ENCODE measurements around the gene ELP1.
"Not testable (repeated sequence)": the region's sequence is repeated elsewhere in the genome, so short reads cannot be mapped to it uniquely, and the experiment has no call there.

ELP1 gene

GRCh38 chr9:108928386-108928785 is 5.5 kb downstream of the ELP1 start:
- Histone ChIP-seq H3K36me3 (ENCODE audit: insufficient read depth, low read length) (peaks cover 46% of the 10 kb centered on the region; the same call in 1 of the 2 replicates), H3K79me2 (ENCODE audit: insufficient read depth, low read length) (peaks cover 25% of the 10 kb centered on the region)

DNA sequence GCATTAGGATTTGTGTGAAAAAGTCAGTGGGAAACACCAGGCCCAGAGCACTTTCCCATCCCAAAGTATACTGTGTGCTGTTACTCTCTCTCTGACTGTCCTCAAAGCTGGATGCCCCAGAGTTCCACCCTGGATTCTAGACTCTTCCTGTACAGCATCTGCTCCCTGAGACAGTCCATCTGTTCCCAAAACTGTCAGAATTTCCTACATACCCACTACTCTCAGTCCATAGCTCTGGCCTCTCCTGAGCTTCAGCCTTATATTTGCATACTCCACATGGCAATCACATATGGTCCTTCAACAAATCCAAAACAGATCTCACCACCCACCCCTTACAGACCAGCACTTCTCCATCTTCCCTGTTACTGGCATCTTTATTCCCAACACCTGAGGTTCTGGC is 9.5 kb downstream of the ELP1 start:
- no peak overlapping the region for H3K9ac ChIP-seq (ENCODE audit: low read depth, low read length, poor library complexity, severe bottlenecking)
- H3K4me2 ChIP-seq (ENCODE audit: low read depth, low read length, poor library complexity, severe bottlenecking), result no peak overlapping the region
- TF ChIP-seq CTCF (conservative IDR thresholded peaks at IDR 0.05; ENCODE audit: low read length), result no peak
- TF ChIP-seq EZH2phosphoT487 (IDR thresholded peaks at IDR 0.05; ENCODE audit: borderline replicate concordance), result no peak
- no peak overlapping the region for H2AFZ ChIP-seq (ENCODE audit: low read length)
- no peak overlapping the region for H3K4me3 ChIP-seq (ENCODE audit: low read length, poor library complexity, severe bottlenecking)
- no peaks in the 10 kb centered on the region for H3F3A ChIP-seq (ENCODE audit: low read depth)
- no peaks in the 10 kb centered on the region for H3K27me3 ChIP-seq (ENCODE audit: insufficient read depth, low read length, poor library complexity, severe bottlenecking)
- peaks cover 84% of the 10 kb centered on the region; the same call in 1 of the 2 replicates for H3K36me3 ChIP-seq (ENCODE audit: insufficient read depth, low read length)
- no peaks in the 10 kb centered on the region for H4K20me1 ChIP-seq (ENCODE audit: insufficient read depth, low read length, poor library complexity, severe bottlenecking)
- H3K4me1 ChIP-seq (ENCODE audit: insufficient read depth, low read length, poor library complexity, severe bottlenecking), result peaks cover 5% of the 10 kb centered on the region
- no peaks in the 10 kb centered on the region for H3K9me2 ChIP-seq (replicated peaks; ENCODE audit: low read depth, low read length)
- H3K79me2 ChIP-seq (ENCODE audit: insufficient read depth, low read length), result no peaks in the 10 kb centered on the region
- no peaks in the 10 kb centered on the region for H3K9me3 ChIP-seq (ENCODE audit: insufficient read depth, low read depth, low read length)

More at GRCh38 chr9:108928386-108928785, 5.5 kb downstream of the ELP1 start:
- TF ChIP-seq CTCF (conservative IDR thresholded peaks at IDR 0.05; ENCODE audit: low read length), result no peak
- no peak for TF ChIP-seq EZH2phosphoT487 (IDR thresholded peaks at IDR 0.05; ENCODE audit: borderline replicate concordance)
- peak overlapping the region; percentile 19 for H3K4me2 ChIP-seq (ENCODE audit: low read depth, low read length, poor library complexity, severe bottlenecking)
- no peaks in the 10 kb centered on the region for H3K9me2 ChIP-seq (replicated peaks; ENCODE audit: low read depth, low read length)
- peaks cover 4% of the 10 kb centered on the region for H4K20me1 ChIP-seq (ENCODE audit: insufficient read depth, low read length, poor library complexity, severe bottlenecking)
- H3K4me1 ChIP-seq (ENCODE audit: insufficient read depth, low read length, poor library complexity, severe bottlenecking), result peaks cover 20% of the 10 kb centered on the region
- H2AFZ ChIP-seq (ENCODE audit: low read length), result no peak overlapping the region
- H3K9me3 ChIP-seq (ENCODE audit: insufficient read depth, low read depth, low read length), result no peaks in the 10 kb centered on the region
- H3F3A ChIP-seq (ENCODE audit: low read depth), result no peaks in the 10 kb centered on the region
- H3K9ac ChIP-seq (ENCODE audit: low read depth, low read length, poor library complexity, severe bottlenecking), result no peak overlapping the region
- no peaks in the 10 kb centered on the region for H3K27me3 ChIP-seq (ENCODE audit: insufficient read depth, low read length, poor library complexity, severe bottlenecking)
- H3K4me3 ChIP-seq (ENCODE audit: low read length, poor library complexity, severe bottlenecking), result no peak overlapping the region

GRCh38 chr9:108921200-108921599 is 12.7 kb downstream of the ELP1 start:
- H4K20me1 ChIP-seq (ENCODE audit: insufficient read depth, low read length, poor library complexity, severe bottlenecking), result no peaks in the 10 kb centered on the region
- no peaks in the 10 kb centered on the region for H3K27me3 ChIP-seq (ENCODE audit: insufficient read depth, low read length, poor library complexity, severe bottlenecking)
- H3K4me3 ChIP-seq (ENCODE audit: low read length, poor library complexity, severe bottlenecking), result no peak overlapping the region
- TF ChIP-seq CTCF (conservative IDR thresholded peaks at IDR 0.05; ENCODE audit: low read length) (no peak), EZH2phosphoT487 (IDR thresholded peaks at IDR 0.05; ENCODE audit: borderline replicate concordance) (no peak)
- no peak overlapping the region for H3K9ac ChIP-seq (ENCODE audit: low read depth, low read length, poor library complexity, severe bottlenecking)
- no peaks in the 10 kb centered on the region for H3K4me1 ChIP-seq (ENCODE audit: insufficient read depth, low read length, poor library complexity, severe bottlenecking)
- no peaks in the 10 kb centered on the region for H3K79me2 ChIP-seq (ENCODE audit: insufficient read depth, low read length)
- no peaks in the 10 kb centered on the region for H3K9me2 ChIP-seq (replicated peaks; ENCODE audit: low read depth, low read length)
- no peaks in the 10 kb centered on the region for H3F3A ChIP-seq (ENCODE audit: low read depth)
- no peak overlapping the region for H2AFZ ChIP-seq (ENCODE audit: low read length)
- H3K4me2 ChIP-seq (ENCODE audit: low read depth, low read length, poor library complexity, severe bottlenecking), result no peak overlapping the region
- H3K9me3 ChIP-seq (ENCODE audit: insufficient read depth, low read depth, low read length), result no peaks in the 10 kb centered on the region
- H3K36me3 ChIP-seq (ENCODE audit: insufficient read depth, low read length), result peaks cover 82% of the 10 kb centered on the region; the same call in 1 of the 2 replicates

DNA sequence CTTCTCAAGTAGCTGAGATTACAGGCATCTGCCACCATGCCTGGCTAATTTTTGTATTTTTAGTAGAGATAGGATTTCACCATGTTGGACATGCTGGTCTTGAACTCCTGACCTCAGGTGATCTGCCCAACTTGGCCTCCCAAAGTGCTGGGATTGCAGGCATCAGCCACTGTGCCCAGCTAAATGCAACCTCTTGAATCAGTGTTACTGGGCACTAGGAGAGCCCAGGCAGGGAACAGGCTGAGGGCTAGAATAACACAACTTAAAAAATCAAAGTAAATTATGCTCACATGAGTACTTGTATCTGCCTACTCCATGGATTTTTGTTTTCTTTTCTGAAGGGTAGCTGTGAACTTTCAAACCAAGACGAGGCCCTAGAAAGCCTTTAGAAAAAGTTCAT is 13.5 kb downstream of the ELP1 start:
- not testable (repeated sequence) for H3K4me2 ChIP-seq (ENCODE audit: low read depth, low read length, poor library complexity, severe bottlenecking)

More for the DNA sequence above, 13.5 kb downstream of the ELP1 start:
- not testable (repeated sequence) for H3K79me2 ChIP-seq (ENCODE audit: insufficient read depth, low read length); H3F3A ChIP-seq (ENCODE audit: low read depth); H3K9me2 ChIP-seq (replicated peaks; ENCODE audit: low read depth, low read length); H2AFZ ChIP-seq (ENCODE audit: low read length); H3K4me1 ChIP-seq (ENCODE audit: insufficient read depth, low read length, poor library complexity, severe bottlenecking); H3K27me3 ChIP-seq (ENCODE audit: insufficient read depth, low read length, poor library complexity, severe bottlenecking); H3K4me3 ChIP-seq (ENCODE audit: low read length, poor library complexity, severe bottlenecking); H4K20me1 ChIP-seq (ENCODE audit: insufficient read depth, low read length, poor library complexity, severe bottlenecking); H3K9ac ChIP-seq (ENCODE audit: low read depth, low read length, poor library complexity, severe bottlenecking); H3K9me3 ChIP-seq (ENCODE audit: insufficient read depth, low read depth, low read length)
- peaks cover 82% of the 10 kb centered on the region; the same call in 1 of the 2 replicates for H3K36me3 ChIP-seq (ENCODE audit: insufficient read depth, low read length)

Measured in Loucy (cell line).